Measurements from ENCODE around the gene JADE2. TPM values are rescaled to one million over a fixed set of nuclear protein-coding genes. Genes with fewer than 3 reads are reported as not detected.

JADE2 gene
- total RNA-seq, 1 donor = 38.8 TPM

- H3K4me3 ChIP-seq (ENCODE audit: low read depth, low read length) = no peak overlapping the region
- TF ChIP-seq CTCF (IDR thresholded peaks at IDR 0.05; ENCODE audit: insufficient read depth, low read length) = no peak
- DNase-seq (ENCODE audit: low read depth) = no peak
Observed at GRCh38 chr5:134539732-134540131, 14.3 kb downstream of the JADE2 start.

GRCh38 chr5:134540747-134541733 is 15.6 kb downstream of the JADE2 start:
- no peak for DNase-seq (ENCODE audit: low read depth)
- TF ChIP-seq CTCF (IDR thresholded peaks at IDR 0.05; ENCODE audit: insufficient read depth, low read length) = no peak
- no peak overlapping the region for H3K4me3 ChIP-seq (ENCODE audit: low read depth, low read length)

- DNase-seq (ENCODE audit: low read depth) = peak; percentile 71
- H3K4me3 ChIP-seq (ENCODE audit: low read depth, low read length) = no peak overlapping the region
- TF ChIP-seq CTCF (IDR thresholded peaks at IDR 0.05; ENCODE audit: insufficient read depth, low read length) = no peak
Observed at GRCh38 chr5:134541736-134542376, 16.4 kb downstream of the JADE2 start.

- DNase-seq (ENCODE audit: low read depth) = no peak
Observed at GRCh38 chr5:134543820-134544614, 18.5 kb downstream of the JADE2 start.

GRCh38 chr5:134545070-134545868 is 19.8 kb downstream of the JADE2 start:
- peak; percentile 85 for DNase-seq (ENCODE audit: low read depth)
- H3K4me3 ChIP-seq (ENCODE audit: low read depth, low read length) = no peak overlapping the region
- TF ChIP-seq CTCF (IDR thresholded peaks at IDR 0.05; ENCODE audit: insufficient read depth, low read length) = peak; percentile 16

More at GRCh38 chr5:134543820-134544614, 18.5 kb downstream of the JADE2 start:
- no peak overlapping the region for H3K4me3 ChIP-seq (ENCODE audit: low read depth, low read length)
- no peak for TF ChIP-seq CTCF (IDR thresholded peaks at IDR 0.05; ENCODE audit: insufficient read depth, low read length)

GRCh38 chr5:134547066-134547465 is 21.6 kb downstream of the JADE2 start:
- no peak for DNase-seq (ENCODE audit: low read depth)
- no peak overlapping the region for H3K4me3 ChIP-seq (ENCODE audit: low read depth, low read length)
- no peak for TF ChIP-seq CTCF (IDR thresholded peaks at IDR 0.05; ENCODE audit: insufficient read depth, low read length)
